Measurements from ENCODE around the gene CD300E. TPM values are rescaled to one million over a fixed set of nuclear protein-coding genes. Genes with fewer than 3 reads are reported as not detected.
"Not testable (repeated sequence)": the region's sequence is repeated elsewhere in the genome, so short reads cannot be mapped to it uniquely, and the experiment has no call there.

The CD300E gene
- polyA plus RNA-seq, 1 donor (not counting 4 experiments of a cell fraction or from before 2014, with no cell fraction given), result not detected

DNA sequence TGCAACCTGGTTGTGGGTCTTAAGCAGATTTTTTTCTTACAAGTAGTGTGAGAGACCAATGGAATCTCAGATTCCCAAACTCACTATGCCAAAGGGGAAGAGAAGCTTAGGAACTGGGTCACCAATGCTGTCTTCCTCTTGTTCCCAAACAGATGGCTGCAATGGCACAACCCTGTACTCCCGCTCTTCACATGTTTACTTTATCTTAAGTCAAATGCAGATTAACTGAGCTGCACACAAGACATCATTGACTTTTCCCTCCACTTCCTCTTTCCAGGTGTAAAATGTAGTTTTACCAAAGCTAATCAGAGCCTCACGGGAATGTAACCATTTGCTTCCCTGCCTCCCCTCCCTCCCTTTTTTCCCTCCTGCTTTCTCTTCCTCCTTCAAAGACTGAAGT, 14.4 kb upstream of the CD300E start:
- Histone ChIP-seq H3K9ac (ENCODE audit: control insufficient read depth, extremely low read depth, insufficient read depth, low read length) (no peak overlapping the region), H3K27me3 (ENCODE audit: control insufficient read depth, extremely low read depth, insufficient read depth, low read length) (peaks cover 11% of the 10 kb centered on the region), H3K9me1 (ENCODE audit: control insufficient read depth, extremely low read depth, insufficient read depth, low read length) (no peaks in the 10 kb centered on the region), H3K4me3 (ENCODE audit: control insufficient read depth in 2 of 3, extremely low read depth in 1 of 3, insufficient read depth in 2 of 3, low read depth in 1 of 3, low read length in 3 of 3) (no peak overlapping the region), H3K79me2 (ENCODE audit: control insufficient read depth, insufficient read depth, low read length) (no peaks in the 10 kb centered on the region), H4K20me1 (ENCODE audit: control insufficient read depth, extremely low read depth, insufficient read depth, low read length) (no peaks in the 10 kb centered on the region), H3K9me3 (ENCODE audit: control insufficient read depth, low read depth, low read length) (no peaks in the 10 kb centered on the region), H3K36me3 (ENCODE audit: control insufficient read depth in 2 of 2, extremely low read depth in 1 of 2, insufficient read depth in 2 of 2, low read length in 2 of 2) (no peaks in the 10 kb centered on the region), H3K4me1 (ENCODE audit: control insufficient read depth, extremely low read depth, insufficient read depth, low read length) (no peaks in the 10 kb centered on the region), H3K27ac (ENCODE audit: control insufficient read depth, insufficient read depth, low read length) (no peak overlapping the region), H2AFZ (ENCODE audit: control insufficient read depth, low read length) (no peak overlapping the region), H3K4me2 (ENCODE audit: control insufficient read depth, extremely low read depth, insufficient read depth, low read depth, low read length) (no peak overlapping the region)
- dilution Hi-C loops (cut with MboI; ENCODE audit: extremely low pct_ligation_motif_present, low sequenced_read_pairs), result no loop called here
- no peak for TF ChIP-seq CTCF (optimal IDR thresholded peaks at IDR 0.05 in 1 of 3, IDR thresholded peaks at IDR 0.05 in 1 of 3, conservative IDR thresholded peaks at IDR 0.05 in 1 of 3; ENCODE audit: extremely low read depth in 1 of 3, insufficient read depth in 2 of 3, low read length in 3 of 3)
- no peak for TF ChIP-seq EZH2 (IDR thresholded peaks at IDR 0.05; ENCODE audit: low read length)
- FAIRE-seq (no peak), DNase-seq (ENCODE audit: low read depth, low spot score) (no peak)

- Histone ChIP-seq H3K9me3 (ENCODE audit: control insufficient read depth, low read depth, low read length) (no peaks in the 10 kb centered on the region), H3K27ac (ENCODE audit: control insufficient read depth, insufficient read depth, low read length) (no peak overlapping the region), H3K4me3 (ENCODE audit: control insufficient read depth in 2 of 3, extremely low read depth in 1 of 3, insufficient read depth in 2 of 3, low read depth in 1 of 3, low read length in 3 of 3) (no peak overlapping the region), H2AFZ (ENCODE audit: control insufficient read depth, low read length) (no peak overlapping the region), H3K36me3 (ENCODE audit: control insufficient read depth in 2 of 2, extremely low read depth in 1 of 2, insufficient read depth in 2 of 2, low read length in 2 of 2) (no peaks in the 10 kb centered on the region), H3K9me1 (ENCODE audit: control insufficient read depth, extremely low read depth, insufficient read depth, low read length) (no peaks in the 10 kb centered on the region), H4K20me1 (ENCODE audit: control insufficient read depth, extremely low read depth, insufficient read depth, low read length) (no peaks in the 10 kb centered on the region), H3K9ac (ENCODE audit: control insufficient read depth, extremely low read depth, insufficient read depth, low read length) (no peak overlapping the region), H3K4me1 (ENCODE audit: control insufficient read depth, extremely low read depth, insufficient read depth, low read length) (no peaks in the 10 kb centered on the region), H3K79me2 (ENCODE audit: control insufficient read depth, insufficient read depth, low read length) (no peaks in the 10 kb centered on the region), H3K4me2 (ENCODE audit: control insufficient read depth, extremely low read depth, insufficient read depth, low read depth, low read length) (no peak overlapping the region), H3K27me3 (ENCODE audit: control insufficient read depth, extremely low read depth, insufficient read depth, low read length) (peaks cover 11% of the 10 kb centered on the region)
- no peak for FAIRE-seq
- TF ChIP-seq CTCF (optimal IDR thresholded peaks at IDR 0.05 in 1 of 3, IDR thresholded peaks at IDR 0.05 in 1 of 3, conservative IDR thresholded peaks at IDR 0.05 in 1 of 3; ENCODE audit: extremely low read depth in 1 of 3, insufficient read depth in 2 of 3, low read length in 3 of 3), result no peak
- no peak for DNase-seq (ENCODE audit: low read depth, low spot score)
- dilution Hi-C loops (cut with MboI; ENCODE audit: extremely low pct_ligation_motif_present, low sequenced_read_pairs), result no loop called here
Measured at GRCh38 chr17:74637265-74637664, 13.7 kb upstream of the CD300E start.

DNA sequence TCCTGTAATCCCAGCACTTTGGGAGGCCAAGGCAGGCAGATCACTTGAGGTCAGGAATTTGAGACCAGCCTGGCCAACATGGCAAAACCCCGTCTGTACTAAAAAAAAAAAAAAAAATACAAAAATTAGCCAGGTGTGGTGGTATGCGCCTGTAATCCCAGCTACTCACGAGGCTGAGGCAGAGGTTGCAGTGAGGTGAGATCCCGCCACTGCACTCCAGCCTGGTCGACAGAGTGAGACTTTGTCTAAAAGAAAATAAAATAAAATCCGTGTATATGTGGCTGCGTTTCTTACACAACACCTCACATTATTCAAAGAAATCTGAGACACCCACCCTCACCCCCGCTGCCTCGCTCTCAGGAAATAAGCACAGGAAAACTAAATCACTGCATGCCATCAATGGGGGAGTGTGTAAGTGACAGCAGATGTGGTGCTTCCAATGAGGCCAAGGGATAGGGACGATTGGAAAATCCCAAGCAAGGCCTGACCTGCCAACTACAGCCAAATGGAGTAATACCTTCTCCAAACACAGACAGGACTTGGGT, 13.1 kb upstream of the CD300E start:
- H3K4me2 ChIP-seq (ENCODE audit: control insufficient read depth, extremely low read depth, insufficient read depth, low read depth, low read length); FAIRE-seq; H3K4me1 ChIP-seq (ENCODE audit: control insufficient read depth, extremely low read depth, insufficient read depth, low read length); H3K9ac ChIP-seq (ENCODE audit: control insufficient read depth, extremely low read depth, insufficient read depth, low read length); H4K20me1 ChIP-seq (ENCODE audit: control insufficient read depth, extremely low read depth, insufficient read depth, low read length); H3K36me3 ChIP-seq (ENCODE audit: control insufficient read depth in 2 of 2, extremely low read depth in 1 of 2, insufficient read depth in 2 of 2, low read length in 2 of 2); H2AFZ ChIP-seq (ENCODE audit: control insufficient read depth, low read length); H3K9me1 ChIP-seq (ENCODE audit: control insufficient read depth, extremely low read depth, insufficient read depth, low read length); H3K9me3 ChIP-seq (ENCODE audit: control insufficient read depth, low read depth, low read length); dilution Hi-C loops (cut with MboI; ENCODE audit: extremely low pct_ligation_motif_present, low sequenced_read_pairs); H3K79me2 ChIP-seq (ENCODE audit: control insufficient read depth, insufficient read depth, low read length); H3K4me3 ChIP-seq (ENCODE audit: control insufficient read depth in 2 of 3, extremely low read depth in 1 of 3, insufficient read depth in 2 of 3, low read depth in 1 of 3, low read length in 3 of 3); DNase-seq (ENCODE audit: low read depth, low spot score); H3K27ac ChIP-seq (ENCODE audit: control insufficient read depth, insufficient read depth, low read length): not testable (repeated sequence)
- peaks cover 11% of the 10 kb centered on the region for H3K27me3 ChIP-seq (ENCODE audit: control insufficient read depth, extremely low read depth, insufficient read depth, low read length)

Data from keratinocyte (primary cell).